Fibroblast of lung (primary cell): ENCODE measurements around the gene IL15RA.

Experiments
- EZH2 ChIP-seq: IDR thresholded peaks from 2 replicates; pipeline ENCODE4 v1.5.1; 2012; ENCODE audit warnings: low read length, control low read depth, mild to moderate bottlenecking; ENCODE audit errors: missing control alignments
- TF ChIP-seq, protein P1 (sequence below), 2 donors: IDR thresholded peaks in 1 of 2; conservative IDR thresholded peaks in 1 of 2; 1 replicate in 1 of 2; 2 replicates in 1 of 2; pipeline ENCODE4 v1.5.1; 2011 to 2012; ENCODE audit warnings: low read length in 2 of 2, control low read depth in 1 of 2, inconsistent platforms in 1 of 2, low read depth in 1 of 2, mild to moderate bottlenecking in 1 of 2

DNA sequence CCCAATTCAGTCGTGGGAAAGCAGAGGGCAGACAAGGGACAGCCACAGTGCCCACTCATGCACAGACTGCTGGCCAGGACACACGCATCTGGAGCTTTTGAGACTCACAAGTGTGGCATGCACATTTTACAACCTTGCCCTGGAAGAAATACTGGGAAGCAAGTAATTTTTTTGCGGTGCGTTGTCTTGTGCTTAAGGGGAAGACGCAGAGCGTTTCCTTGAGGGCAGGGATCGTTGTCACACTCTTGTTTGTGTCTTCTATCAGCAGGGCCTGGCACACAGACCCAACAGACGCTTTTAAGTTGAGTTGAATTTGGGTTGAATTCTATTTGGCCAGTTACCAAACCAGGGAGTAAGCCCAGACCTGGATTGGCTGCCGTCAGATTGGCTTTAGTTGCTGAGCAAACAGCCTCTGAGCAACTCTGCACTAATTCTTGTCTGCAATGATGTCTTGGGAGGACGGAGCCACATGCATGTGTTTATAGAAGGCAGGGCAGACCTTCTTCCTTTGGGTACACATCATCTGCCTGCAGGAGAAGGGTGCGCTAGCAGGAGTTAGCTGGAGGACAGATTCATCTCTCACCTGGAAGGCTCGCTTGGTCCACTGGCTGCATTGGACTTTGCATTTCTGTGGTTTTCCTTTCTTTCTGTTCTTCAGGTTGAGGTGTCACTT lies 46.5 kb upstream of the IL15RA start:
- TF ChIP-seq, protein P1, sequence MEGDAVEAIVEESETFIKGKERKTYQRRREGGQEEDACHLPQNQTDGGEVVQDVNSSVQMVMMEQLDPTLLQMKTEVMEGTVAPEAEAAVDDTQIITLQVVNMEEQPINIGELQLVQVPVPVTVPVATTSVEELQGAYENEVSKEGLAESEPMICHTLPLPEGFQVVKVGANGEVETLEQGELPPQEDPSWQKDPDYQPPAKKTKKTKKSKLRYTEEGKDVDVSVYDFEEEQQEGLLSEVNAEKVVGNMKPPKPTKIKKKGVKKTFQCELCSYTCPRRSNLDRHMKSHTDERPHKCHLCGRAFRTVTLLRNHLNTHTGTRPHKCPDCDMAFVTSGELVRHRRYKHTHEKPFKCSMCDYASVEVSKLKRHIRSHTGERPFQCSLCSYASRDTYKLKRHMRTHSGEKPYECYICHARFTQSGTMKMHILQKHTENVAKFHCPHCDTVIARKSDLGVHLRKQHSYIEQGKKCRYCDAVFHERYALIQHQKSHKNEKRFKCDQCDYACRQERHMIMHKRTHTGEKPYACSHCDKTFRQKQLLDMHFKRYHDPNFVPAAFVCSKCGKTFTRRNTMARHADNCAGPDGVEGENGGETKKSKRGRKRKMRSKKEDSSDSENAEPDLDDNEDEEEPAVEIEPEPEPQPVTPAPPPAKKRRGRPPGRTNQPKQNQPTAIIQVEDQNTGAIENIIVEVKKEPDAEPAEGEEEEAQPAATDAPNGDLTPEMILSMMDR (conservative IDR thresholded peaks at IDR 0.05 in 1 of 2, IDR thresholded peaks at IDR 0.05 in 1 of 2; ENCODE audit: low read depth in 1 of 2, low read length in 2 of 2): no peak
- TF ChIP-seq EZH2: no peak
